ENCODE results near the gene EML2.

GRCh38 chr19:45643024-45643926 is 4.1 kb upstream of the EML2 start:
- TF ChIP-seq CTCF (IDR thresholded peaks at IDR 0.05) = peak; percentile 89 to 99 (median 98)
- no peak for TF ChIP-seq EP300 (IDR thresholded peaks at IDR 0.05)
- TF ChIP-seq POLR2A (IDR thresholded peaks at IDR 0.05) = no peak
